GM20000 (cell line): Measurements from ENCODE around the gene GZMM.

ENCODE experiments used
- DNase-seq: peaks from one replicate; pipeline ENCODE4 v3.0.0; 2012; ENCODE audit warnings: low spot score
- CTCF ChIP-seq: IDR thresholded peaks from 2 replicates; pipeline ENCODE4 v1.5.1; 2012; ENCODE audit warnings: mild to moderate bottlenecking, control low read depth; ENCODE audit errors: extremely low read depth, missing control alignments

Gene GZMM

GRCh38 chr19:524062-524674 lies 19.7 kb upstream of the GZMM start:
- no peak for DNase-seq
- no peak for TF ChIP-seq CTCF

- TF ChIP-seq CTCF, result no peak
- no peak for DNase-seq
Measured at GRCh38 chr19:525029-525428, 18.8 kb upstream of the GZMM start.

- no peak for DNase-seq
- no peak for TF ChIP-seq CTCF
Measured at GRCh38 chr19:525857-526419, 17.9 kb upstream of the GZMM start.

DNA sequence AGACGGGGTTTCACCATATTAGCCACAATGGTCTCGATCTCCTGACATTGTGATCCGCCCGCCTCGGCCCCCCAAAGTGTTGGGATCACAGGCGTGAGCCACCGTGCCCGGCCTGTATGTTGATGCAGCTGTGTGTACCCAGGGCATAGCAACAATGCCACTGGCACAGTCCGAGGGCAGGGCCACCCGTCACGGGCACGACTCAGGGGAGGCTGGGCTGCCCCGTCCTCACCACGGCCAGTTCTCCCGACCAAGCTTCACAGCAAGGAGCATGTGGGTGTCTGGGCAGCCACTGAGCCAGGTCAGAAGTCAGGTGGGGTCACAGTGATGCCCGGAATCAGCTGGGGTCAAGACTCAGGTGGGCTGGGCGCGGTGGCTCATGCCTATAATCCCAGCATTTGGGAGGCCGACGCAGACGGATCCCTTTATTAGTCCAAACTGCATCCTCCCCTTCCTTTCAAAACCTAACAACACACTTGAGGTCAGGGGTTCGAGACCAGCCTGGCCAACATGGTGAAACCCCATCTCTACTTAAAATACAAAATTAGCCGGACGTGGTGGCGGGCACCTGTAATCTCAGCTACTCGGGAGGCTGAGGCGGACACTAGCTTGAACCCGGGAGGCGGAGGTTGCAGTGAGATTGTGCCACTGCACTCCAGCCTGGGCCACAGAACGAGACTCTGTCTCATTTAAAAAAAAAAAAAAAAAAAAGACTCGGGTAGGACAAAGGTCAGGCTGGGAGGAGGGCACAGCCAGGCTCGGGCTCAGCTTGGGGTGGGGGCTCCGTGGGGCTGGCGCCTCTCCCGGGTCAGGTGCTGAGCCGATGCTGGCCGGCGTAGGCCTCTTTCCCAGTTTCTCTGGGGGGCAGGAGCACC lies 13.5 kb upstream of the GZMM start:
- no peak for DNase-seq
- TF ChIP-seq CTCF, result no peak

- DNase-seq, result peak; percentile 100
Measured at GRCh38 chr19:531009-531752, 12.7 kb upstream of the GZMM start.

GRCh38 chr19:531753-532560 lies 11.9 kb upstream of the GZMM start, which contains the start of gene CDC34:
CDC34 (plus strand) TSS chr19:531760; CDS start chr19:531932, 172 bp downstream.
- DNase-seq, result peak; percentile 69
- TF ChIP-seq CTCF, result no peak

More at GRCh38 chr19:531009-531752, 12.7 kb upstream of the GZMM start:
- TF ChIP-seq CTCF, result no peak
